ENCODE data around the gene LRFN5. TPM values are rescaled to one million over a fixed set of nuclear protein-coding genes. Genes with fewer than 3 reads are reported as not detected.
"Not testable (repeated sequence)": the region's sequence is repeated elsewhere in the genome, so short reads cannot be mapped to it uniquely, and the experiment has no call there.

The LRFN5 gene
- not detected for polyA plus RNA-seq (2013)

- Histone ChIP-seq H3K4me1 (ENCODE audit: control extremely low read depth in 1 of 4, control insufficient read depth in 4 of 4, insufficient read depth in 4 of 4, low read length in 3 of 4) (peaks cover 4 to 41% (median 29%) of the 10 kb centered on the region in 4 experiments), H3K27ac (ENCODE audit: insufficient read depth in 1 of 2, low read depth in 1 of 2, low read length in 2 of 2, poor library complexity in 1 of 2, severe bottlenecking in 2 of 2) (no peak within 1 kb of the TSS), H3K36me3 (ENCODE audit: control insufficient read depth in 4 of 4, insufficient read depth in 4 of 4, low read length in 3 of 4) (no peaks in the 10 kb centered on the region), H3K9me3 (ENCODE audit: control extremely low read depth in 1 of 5, control insufficient read depth in 4 of 5, insufficient read depth in 2 of 5, low read depth in 1 of 5, low read length in 4 of 5) (peaks cover 0 to 3% (median 0%) of the 10 kb centered on the region in 5 experiments), H3K4me3 (ENCODE audit: control insufficient read depth in 1 of 7, extremely low read depth in 1 of 7, insufficient read depth in 4 of 7, low read depth in 2 of 7, low read length in 6 of 7) (peak within 1 kb of the TSS; percentile 20 to 69 (median 58)), H3K27me3 (replicated peaks in 2 of 5; ENCODE audit: control insufficient read depth in 4 of 5, insufficient read depth in 5 of 5, low read length in 4 of 5) (peaks cover 48 to 94% (median 55%) of the 10 kb centered on the region in 5 experiments)
- under 1% methylated on average over 49 of the region's 76 CpGs for WGBS (ENCODE audit: insufficient coverage)
- ChIA-PET CTCF (no interaction called here), POLR2A (no interaction called here)
- peak in 1 of 3 donors; percentile 52 for DNase-seq
Measured at GRCh38 chr14:41606532-41607303, at the start of gene LRFN5. LRFN5 (plus strand) TSS chr14:41606876.

- Histone ChIP-seq H3K27ac (ENCODE audit: insufficient read depth in 1 of 2, low read depth in 1 of 2, low read length in 2 of 2, poor library complexity in 1 of 2, severe bottlenecking in 2 of 2) (no peak overlapping the region), H3K4me1 (ENCODE audit: control extremely low read depth in 1 of 4, control insufficient read depth in 4 of 4, insufficient read depth in 4 of 4, low read length in 3 of 4) (no peaks in the 10 kb centered on the region), H3K4me3 (ENCODE audit: control insufficient read depth in 1 of 7, extremely low read depth in 1 of 7, insufficient read depth in 4 of 7, low read depth in 2 of 7, low read length in 6 of 7) (no peak overlapping the region), H3K27me3 (replicated peaks in 2 of 5; ENCODE audit: control insufficient read depth in 4 of 5, insufficient read depth in 5 of 5, low read length in 4 of 5) (no peaks in the 10 kb centered on the region), H3K9me3 (ENCODE audit: control extremely low read depth in 1 of 5, control insufficient read depth in 4 of 5, insufficient read depth in 2 of 5, low read depth in 1 of 5, low read length in 4 of 5) (peaks cover 0 to 1% (median 0%) of the 10 kb centered on the region in 5 experiments), H3K36me3 (ENCODE audit: control insufficient read depth in 4 of 4, insufficient read depth in 4 of 4, low read length in 3 of 4) (no peaks in the 10 kb centered on the region)
- ChIA-PET CTCF (no interaction called here), POLR2A (no interaction called here)
- DNase-seq: no peak
Measured at GRCh38 chr14:41558490-41558889, 48.2 kb upstream of the LRFN5 start.

GRCh38 chr14:41566864-41567263, 39.8 kb upstream of the LRFN5 start:
- H3K4me3 ChIP-seq (ENCODE audit: control insufficient read depth in 1 of 7, extremely low read depth in 1 of 7, insufficient read depth in 4 of 7, low read depth in 2 of 7, low read length in 6 of 7); H3K27me3 ChIP-seq (replicated peaks in 2 of 5; ENCODE audit: control insufficient read depth in 4 of 5, insufficient read depth in 5 of 5, low read length in 4 of 5); H3K36me3 ChIP-seq (ENCODE audit: control insufficient read depth in 4 of 4, insufficient read depth in 4 of 4, low read length in 3 of 4); H3K9me3 ChIP-seq (ENCODE audit: control extremely low read depth in 1 of 5, control insufficient read depth in 4 of 5, insufficient read depth in 2 of 5, low read depth in 1 of 5, low read length in 4 of 5); H3K4me1 ChIP-seq (ENCODE audit: control extremely low read depth in 1 of 4, control insufficient read depth in 4 of 4, insufficient read depth in 4 of 4, low read length in 3 of 4); CTCF ChIA-PET; DNase-seq; POLR2A ChIA-PET; H3K27ac ChIP-seq (ENCODE audit: insufficient read depth in 1 of 2, low read depth in 1 of 2, low read length in 2 of 2, poor library complexity in 1 of 2, severe bottlenecking in 2 of 2): not testable (repeated sequence)
- no CpG with 5 or more reads among the region's 3 CpGs for WGBS (ENCODE audit: insufficient coverage)

- H3K27me3 ChIP-seq (replicated peaks in 2 of 5; ENCODE audit: control insufficient read depth in 4 of 5, insufficient read depth in 5 of 5, low read length in 4 of 5): no peaks in the 10 kb centered on the region
- H3K4me1 ChIP-seq (ENCODE audit: control extremely low read depth in 1 of 4, control insufficient read depth in 4 of 4, insufficient read depth in 4 of 4, low read length in 3 of 4): no peaks in the 10 kb centered on the region
- POLR2A ChIA-PET: no interaction called here
- H3K9me3 ChIP-seq (ENCODE audit: control extremely low read depth in 1 of 5, control insufficient read depth in 4 of 5, insufficient read depth in 2 of 5, low read depth in 1 of 5, low read length in 4 of 5): peaks cover 0 to 2% (median 0%) of the 10 kb centered on the region in 5 experiments
- H3K27ac ChIP-seq (ENCODE audit: insufficient read depth in 1 of 2, low read depth in 1 of 2, low read length in 2 of 2, poor library complexity in 1 of 2, severe bottlenecking in 2 of 2): no peak overlapping the region
- CTCF ChIA-PET: no interaction called here
- no peak for DNase-seq
- no peaks in the 10 kb centered on the region for H3K36me3 ChIP-seq (ENCODE audit: control insufficient read depth in 4 of 4, insufficient read depth in 4 of 4, low read length in 3 of 4)
- no peak overlapping the region for H3K4me3 ChIP-seq (ENCODE audit: control insufficient read depth in 1 of 7, extremely low read depth in 1 of 7, insufficient read depth in 4 of 7, low read depth in 2 of 7, low read length in 6 of 7)
- no CpG with 5 or more reads among the region's 2 CpGs for WGBS (ENCODE audit: insufficient coverage)
Measured at GRCh38 chr14:41568979-41569378, 37.7 kb upstream of the LRFN5 start.

- Histone ChIP-seq H3K4me3 (ENCODE audit: control insufficient read depth in 1 of 7, extremely low read depth in 1 of 7, insufficient read depth in 4 of 7, low read depth in 2 of 7, low read length in 6 of 7) (no peak overlapping the region), H3K27ac (ENCODE audit: insufficient read depth in 1 of 2, low read depth in 1 of 2, low read length in 2 of 2, poor library complexity in 1 of 2, severe bottlenecking in 2 of 2) (no peak overlapping the region), H3K9me3 (ENCODE audit: control extremely low read depth in 1 of 5, control insufficient read depth in 4 of 5, insufficient read depth in 2 of 5, low read depth in 1 of 5, low read length in 4 of 5) (no peaks in the 10 kb centered on the region), H3K27me3 (replicated peaks in 2 of 5; ENCODE audit: control insufficient read depth in 4 of 5, insufficient read depth in 5 of 5, low read length in 4 of 5) (no peaks in the 10 kb centered on the region), H3K4me1 (ENCODE audit: control extremely low read depth in 1 of 4, control insufficient read depth in 4 of 4, insufficient read depth in 4 of 4, low read length in 3 of 4) (no peaks in the 10 kb centered on the region), H3K36me3 (ENCODE audit: control insufficient read depth in 4 of 4, insufficient read depth in 4 of 4, low read length in 3 of 4) (no peaks in the 10 kb centered on the region)
- ChIA-PET CTCF (no interaction called here), POLR2A (no interaction called here)
- DNase-seq: no peak
- WGBS (ENCODE audit: insufficient coverage): 88% methylated on average over 4 of the region's 5 CpGs
Measured at GRCh38 chr14:41570415-41571155, 36.1 kb upstream of the LRFN5 start.

- Histone ChIP-seq H3K36me3 (ENCODE audit: control insufficient read depth in 4 of 4, insufficient read depth in 4 of 4, low read length in 3 of 4) (no peaks in the 10 kb centered on the region), H3K27ac (ENCODE audit: insufficient read depth in 1 of 2, low read depth in 1 of 2, low read length in 2 of 2, poor library complexity in 1 of 2, severe bottlenecking in 2 of 2) (no peak overlapping the region), H3K4me3 (ENCODE audit: control insufficient read depth in 1 of 7, extremely low read depth in 1 of 7, insufficient read depth in 4 of 7, low read depth in 2 of 7, low read length in 6 of 7) (no peak overlapping the region), H3K4me1 (ENCODE audit: control extremely low read depth in 1 of 4, control insufficient read depth in 4 of 4, insufficient read depth in 4 of 4, low read length in 3 of 4) (no peaks in the 10 kb centered on the region), H3K9me3 (ENCODE audit: control extremely low read depth in 1 of 5, control insufficient read depth in 4 of 5, insufficient read depth in 2 of 5, low read depth in 1 of 5, low read length in 4 of 5) (no peaks in the 10 kb centered on the region), H3K27me3 (replicated peaks in 2 of 5; ENCODE audit: control insufficient read depth in 4 of 5, insufficient read depth in 5 of 5, low read length in 4 of 5) (no peaks in the 10 kb centered on the region)
- ChIA-PET POLR2A (no interaction called here), CTCF (interaction anchor here (0.7 kb wide), 1 partner anchor 15 kb away, joined by 3 read pairs; no protein-coding TSS in a partner anchor)
- DNase-seq: no peak
Measured at GRCh38 chr14:41586237-41586636, 20.4 kb upstream of the LRFN5 start.

- H3K27me3 ChIP-seq (replicated peaks in 2 of 5; ENCODE audit: control insufficient read depth in 4 of 5, insufficient read depth in 5 of 5, low read length in 4 of 5): peaks cover 0 to 14% (median 5%) of the 10 kb centered on the region in 5 experiments
- CTCF ChIA-PET: no interaction called here
- over 99% methylated on average over 12 of the region's 25 CpGs for WGBS (ENCODE audit: insufficient coverage)
- no peak overlapping the region for H3K4me3 ChIP-seq (ENCODE audit: control insufficient read depth in 1 of 7, extremely low read depth in 1 of 7, insufficient read depth in 4 of 7, low read depth in 2 of 7, low read length in 6 of 7)
- H3K27ac ChIP-seq (ENCODE audit: insufficient read depth in 1 of 2, low read depth in 1 of 2, low read length in 2 of 2, poor library complexity in 1 of 2, severe bottlenecking in 2 of 2): no peak overlapping the region
- H3K36me3 ChIP-seq (ENCODE audit: control insufficient read depth in 4 of 4, insufficient read depth in 4 of 4, low read length in 3 of 4): no peaks in the 10 kb centered on the region
- POLR2A ChIA-PET: no interaction called here
- H3K9me3 ChIP-seq (ENCODE audit: control extremely low read depth in 1 of 5, control insufficient read depth in 4 of 5, insufficient read depth in 2 of 5, low read depth in 1 of 5, low read length in 4 of 5): no peaks in the 10 kb centered on the region
- no peaks in the 10 kb centered on the region for H3K4me1 ChIP-seq (ENCODE audit: control extremely low read depth in 1 of 4, control insufficient read depth in 4 of 4, insufficient read depth in 4 of 4, low read length in 3 of 4)
- DNase-seq: no peak
Measured at GRCh38 chr14:41597647-41598046, 9.0 kb upstream of the LRFN5 start.

All from common myeloid progenitor, CD34-positive (primary cell).